ENCODE data around the gene PP2D1.

The PP2D1 gene

DNA sequence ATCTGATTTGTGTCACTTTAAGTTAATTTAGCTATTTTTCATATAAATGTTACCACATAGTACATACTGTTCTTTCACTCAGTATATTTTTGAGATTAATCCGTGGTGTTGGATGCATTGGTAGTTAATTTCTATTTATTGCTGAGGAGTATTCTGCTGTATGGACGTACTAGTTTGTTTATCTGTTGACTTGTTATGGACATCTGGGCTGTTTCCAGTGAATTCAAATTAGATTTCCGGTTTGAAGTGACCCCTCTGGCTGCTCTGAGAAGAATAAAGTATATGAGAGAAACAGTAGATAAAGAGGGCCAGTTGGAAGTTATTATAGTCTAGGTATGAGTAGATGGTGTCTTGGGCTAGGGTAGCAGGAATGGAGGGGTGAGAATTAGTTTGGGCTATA, 43.8 kb upstream of the PP2D1 start:
- no peak overlapping the region for H3K4me3 ChIP-seq (ENCODE audit: low read depth, low read length)
- TF ChIP-seq, protein P1, sequence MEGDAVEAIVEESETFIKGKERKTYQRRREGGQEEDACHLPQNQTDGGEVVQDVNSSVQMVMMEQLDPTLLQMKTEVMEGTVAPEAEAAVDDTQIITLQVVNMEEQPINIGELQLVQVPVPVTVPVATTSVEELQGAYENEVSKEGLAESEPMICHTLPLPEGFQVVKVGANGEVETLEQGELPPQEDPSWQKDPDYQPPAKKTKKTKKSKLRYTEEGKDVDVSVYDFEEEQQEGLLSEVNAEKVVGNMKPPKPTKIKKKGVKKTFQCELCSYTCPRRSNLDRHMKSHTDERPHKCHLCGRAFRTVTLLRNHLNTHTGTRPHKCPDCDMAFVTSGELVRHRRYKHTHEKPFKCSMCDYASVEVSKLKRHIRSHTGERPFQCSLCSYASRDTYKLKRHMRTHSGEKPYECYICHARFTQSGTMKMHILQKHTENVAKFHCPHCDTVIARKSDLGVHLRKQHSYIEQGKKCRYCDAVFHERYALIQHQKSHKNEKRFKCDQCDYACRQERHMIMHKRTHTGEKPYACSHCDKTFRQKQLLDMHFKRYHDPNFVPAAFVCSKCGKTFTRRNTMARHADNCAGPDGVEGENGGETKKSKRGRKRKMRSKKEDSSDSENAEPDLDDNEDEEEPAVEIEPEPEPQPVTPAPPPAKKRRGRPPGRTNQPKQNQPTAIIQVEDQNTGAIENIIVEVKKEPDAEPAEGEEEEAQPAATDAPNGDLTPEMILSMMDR (IDR thresholded peaks at IDR 0.05; ENCODE audit: low read depth, low read length), result no peak
- no peaks in the 10 kb centered on the region for H3K9me3 ChIP-seq (ENCODE audit: severe bottlenecking)
- no peak overlapping the region for H3K27ac ChIP-seq
- DNase-seq, result no peak
- H3K27me3 ChIP-seq (ENCODE audit: insufficient read depth, low read depth, severe bottlenecking), result no peaks in the 10 kb centered on the region
- H3K36me3 ChIP-seq, result no peaks in the 10 kb centered on the region

DNA sequence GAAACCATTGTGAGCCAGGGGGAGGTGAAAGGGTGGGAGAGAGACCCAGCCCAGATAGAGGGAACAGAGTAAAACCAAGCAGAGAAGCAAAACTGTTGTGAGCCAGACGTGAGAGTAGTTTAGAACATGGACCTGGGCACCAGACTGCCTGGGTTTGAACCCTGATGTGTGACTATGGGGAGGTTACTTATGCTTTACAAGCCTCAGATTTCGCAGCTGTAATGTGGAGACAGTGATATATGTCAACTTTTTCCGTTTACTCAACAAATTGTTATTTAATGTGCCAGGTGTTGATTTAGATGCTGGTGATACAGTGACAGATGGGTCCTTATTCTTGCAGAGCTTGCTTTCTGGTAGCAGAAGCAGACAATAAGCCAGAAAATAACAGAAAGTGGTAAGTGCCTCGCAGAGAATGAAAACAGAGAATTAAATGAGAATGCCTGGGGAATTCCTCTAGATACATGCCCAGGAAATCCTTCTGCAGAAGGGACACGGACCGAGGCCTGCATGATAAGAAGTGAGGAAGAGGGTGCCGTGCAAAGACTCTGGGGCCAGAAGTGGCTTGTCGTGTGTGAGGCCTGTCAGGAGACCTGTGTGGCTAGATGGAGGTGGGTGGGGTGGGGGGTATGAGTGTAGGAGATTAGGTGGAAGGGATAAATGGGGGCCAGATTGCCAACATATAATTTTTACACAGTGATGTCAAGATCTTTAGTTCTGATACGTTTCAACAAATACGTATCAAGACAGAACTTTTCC, 43.1 kb upstream of the PP2D1 start:
- no peak for DNase-seq
- TF ChIP-seq, protein P1 (IDR thresholded peaks at IDR 0.05; ENCODE audit: low read depth, low read length), result no peak
- Histone ChIP-seq H3K27me3 (ENCODE audit: insufficient read depth, low read depth, severe bottlenecking) (no peaks in the 10 kb centered on the region), H3K27ac (no peak overlapping the region), H3K9me3 (ENCODE audit: severe bottlenecking) (no peaks in the 10 kb centered on the region), H3K36me3 (no peaks in the 10 kb centered on the region), H3K4me3 (ENCODE audit: low read depth, low read length) (no peak overlapping the region)

DNA sequence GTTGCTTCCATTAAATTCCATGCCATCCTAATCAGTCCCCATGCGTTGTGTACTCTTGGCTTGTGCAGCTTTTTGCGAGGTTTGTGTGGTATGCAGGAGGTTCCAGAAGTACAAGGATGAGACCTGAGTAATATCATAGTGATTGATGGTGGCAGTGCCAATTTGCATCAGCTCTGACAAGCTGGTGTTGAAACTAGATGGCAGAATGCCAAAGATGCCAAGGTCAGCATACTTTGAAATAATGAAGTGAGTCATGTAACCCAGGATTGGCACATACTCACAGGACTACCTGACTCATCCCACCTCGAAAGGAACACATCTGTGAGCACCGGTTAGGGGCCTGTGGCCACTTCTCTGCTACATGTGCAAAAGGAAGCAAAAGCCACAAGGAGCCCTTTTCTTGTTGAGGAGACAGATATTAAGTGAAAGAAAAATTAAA, 42.5 kb upstream of the PP2D1 start:
- Histone ChIP-seq H3K4me3 (ENCODE audit: low read depth, low read length) (no peak overlapping the region), H3K27ac (no peak overlapping the region), H3K36me3 (no peaks in the 10 kb centered on the region), H3K27me3 (ENCODE audit: insufficient read depth, low read depth, severe bottlenecking) (no peaks in the 10 kb centered on the region), H3K9me3 (ENCODE audit: severe bottlenecking) (no peaks in the 10 kb centered on the region)
- DNase-seq, result no peak
- TF ChIP-seq, protein P1 (IDR thresholded peaks at IDR 0.05; ENCODE audit: low read depth, low read length), result no peak

DNA sequence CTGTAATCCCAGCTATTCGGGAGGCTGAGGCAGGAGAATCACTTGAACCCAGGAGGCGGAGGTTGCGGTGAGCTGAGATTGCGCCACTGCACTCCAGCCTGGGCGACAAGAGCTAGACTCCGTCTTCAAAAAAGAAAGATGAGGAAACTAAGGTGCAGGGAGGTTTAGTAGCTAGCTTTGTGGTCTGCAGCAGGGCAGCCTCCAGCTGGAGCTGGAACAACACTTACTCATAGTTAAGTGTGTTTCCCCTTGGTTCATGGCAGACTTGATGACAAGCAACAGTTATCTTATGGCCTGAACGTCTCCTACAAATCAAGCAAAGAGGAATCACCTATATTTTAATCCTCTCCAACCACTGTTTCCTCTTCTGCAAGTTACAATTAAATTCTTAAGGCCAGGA, 40.8 kb upstream of the PP2D1 start:
- no peak for DNase-seq
- Histone ChIP-seq H3K27ac (no peak overlapping the region), H3K36me3 (no peaks in the 10 kb centered on the region), H3K27me3 (ENCODE audit: insufficient read depth, low read depth, severe bottlenecking) (no peaks in the 10 kb centered on the region), H3K4me3 (ENCODE audit: low read depth, low read length) (no peak overlapping the region), H3K9me3 (ENCODE audit: severe bottlenecking) (no peaks in the 10 kb centered on the region)
- TF ChIP-seq, protein P1 (IDR thresholded peaks at IDR 0.05; ENCODE audit: low read depth, low read length), result no peak

DNA sequence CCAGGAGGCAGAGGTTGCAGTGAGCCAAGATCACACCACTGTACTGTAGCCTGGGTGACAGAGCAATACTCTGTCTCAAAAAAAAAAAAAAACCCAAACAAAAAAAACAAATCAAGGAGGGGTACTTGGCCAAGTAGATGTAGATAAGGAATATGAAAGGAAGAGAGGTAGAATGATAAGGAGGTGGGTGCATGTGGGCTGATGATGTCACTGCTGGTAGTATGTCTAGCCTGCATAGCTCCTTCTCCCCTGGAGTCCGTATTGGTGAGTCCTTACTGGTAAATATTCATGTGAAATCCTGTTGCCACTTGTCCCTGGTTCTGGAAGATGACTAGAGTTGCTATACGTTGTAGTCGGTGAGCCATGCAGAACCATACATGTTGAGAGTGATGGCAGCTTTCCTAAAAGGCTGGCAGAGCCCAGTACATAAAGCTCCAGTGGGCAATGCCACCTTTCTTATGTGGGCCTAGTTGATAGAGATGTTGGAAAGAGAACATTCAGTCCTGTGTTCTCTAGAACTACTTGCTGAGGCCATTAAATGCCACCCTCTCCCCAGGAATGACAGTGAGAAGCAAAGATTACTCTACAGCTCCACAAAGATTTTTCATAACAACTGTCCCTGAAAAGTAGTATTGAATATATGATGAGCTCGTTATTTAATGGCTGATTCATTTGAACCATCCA, 39.2 kb upstream of the PP2D1 start:
- no peak for DNase-seq
- no peaks in the 10 kb centered on the region for H3K36me3 ChIP-seq
- no peaks in the 10 kb centered on the region for H3K27me3 ChIP-seq (ENCODE audit: insufficient read depth, low read depth, severe bottlenecking)
- no peaks in the 10 kb centered on the region for H3K9me3 ChIP-seq (ENCODE audit: severe bottlenecking)
- TF ChIP-seq, protein P1 (IDR thresholded peaks at IDR 0.05; ENCODE audit: low read depth, low read length), result no peak
- H3K27ac ChIP-seq, result no peak overlapping the region
- no peak overlapping the region for H3K4me3 ChIP-seq (ENCODE audit: low read depth, low read length)
